Mucosa of stomach (tissue), 1 donor: ENCODE data around the gene MYOM1.
"Not testable (repeated sequence)": the region's sequence is repeated elsewhere in the genome, so short reads cannot be mapped to it uniquely, and the experiment has no call there.

Source experiments
- H3K27me3 ChIP-seq: one replicate; pipeline ENCODE4 v1.7.0; 2013; ENCODE audit warnings: mild to moderate bottlenecking, low read length; ENCODE audit not compliant: control insufficient read depth, insufficient read depth
- H3K36me3 ChIP-seq: one replicate; pipeline ENCODE4 v1.7.0; 2013; ENCODE audit warnings: low read length; ENCODE audit not compliant: control insufficient read depth, insufficient read depth
- H3K4me1 ChIP-seq: one replicate; pipeline ENCODE4 v1.7.0; 2013; ENCODE audit warnings: mild to moderate bottlenecking, low read length; ENCODE audit not compliant: control insufficient read depth, insufficient read depth
- H3K4me3 ChIP-seq: one replicate; pipeline ENCODE4 v1.7.0; 2013; ENCODE audit warnings: low read length
- H3K9ac ChIP-seq: one replicate; pipeline ENCODE4 v1.7.0; 2013; ENCODE audit warnings: mild to moderate bottlenecking, low read length, moderate library complexity
- H3K9me3 ChIP-seq: one replicate; pipeline ENCODE4 v1.7.0; 2013; ENCODE audit warnings: mild to moderate bottlenecking, low read length, moderate library complexity; ENCODE audit not compliant: control insufficient read depth
- donor health status: Pancreatic carcinoma.

The MYOM1 gene

GRCh38 chr18:3035635-3036034 lies 184.1 kb downstream of the MYOM1 start:
- peaks cover 8% of the 10 kb centered on the region for H3K4me1 ChIP-seq
- no peak overlapping the region for H3K9ac ChIP-seq
- H3K36me3 ChIP-seq = no peaks in the 10 kb centered on the region
- no peaks in the 10 kb centered on the region for H3K27me3 ChIP-seq
- no peaks in the 10 kb centered on the region for H3K9me3 ChIP-seq
- H3K4me3 ChIP-seq = no peak overlapping the region

- Histone ChIP-seq H3K4me3 (no peak overlapping the region), H3K9me3 (no peaks in the 10 kb centered on the region), H3K27me3 (no peaks in the 10 kb centered on the region), H3K4me1 (peaks cover 22% of the 10 kb centered on the region), H3K36me3 (no peaks in the 10 kb centered on the region), H3K9ac (no peak overlapping the region)
Observed at GRCh38 chr18:3032721-3033120, 187.0 kb downstream of the MYOM1 start.

- Histone ChIP-seq H3K9me3 (no peaks in the 10 kb centered on the region), H3K9ac (peak overlapping the region; percentile 36), H3K36me3 (no peaks in the 10 kb centered on the region), H3K27me3 (no peaks in the 10 kb centered on the region), H3K4me3 (no peak overlapping the region), H3K4me1 (peaks cover 22% of the 10 kb centered on the region)
Observed at GRCh38 chr18:3029215-3029952, 190.4 kb downstream of the MYOM1 start.

- not testable (repeated sequence) for H3K4me3 ChIP-seq, H3K9ac ChIP-seq, H3K36me3 ChIP-seq, H3K9me3 ChIP-seq, H3K27me3 ChIP-seq
- peaks cover 22% of the 10 kb centered on the region for H3K4me1 ChIP-seq
Observed at GRCh38 chr18:3028115-3028514, 191.7 kb downstream of the MYOM1 start.

- no peak overlapping the region for H3K9ac ChIP-seq
- no peaks in the 10 kb centered on the region for H3K36me3 ChIP-seq
- no peaks in the 10 kb centered on the region for H3K9me3 ChIP-seq
- H3K4me3 ChIP-seq = no peak overlapping the region
- H3K27me3 ChIP-seq = no peaks in the 10 kb centered on the region
- H3K4me1 ChIP-seq = peaks cover 22% of the 10 kb centered on the region
Observed at GRCh38 chr18:3027370-3027891, 192.3 kb downstream of the MYOM1 start.

- Histone ChIP-seq H3K9ac (no peak overlapping the region), H3K9me3 (no peaks in the 10 kb centered on the region), H3K4me3 (no peak overlapping the region), H3K27me3 (no peaks in the 10 kb centered on the region), H3K36me3 (no peaks in the 10 kb centered on the region), H3K4me1 (peaks cover 22% of the 10 kb centered on the region)
Observed at GRCh38 chr18:3025544-3025943, 194.2 kb downstream of the MYOM1 start.

GRCh38 chr18:3023603-3024002 lies 196.2 kb downstream of the MYOM1 start:
- H3K4me3 ChIP-seq, H3K27me3 ChIP-seq, H3K9me3 ChIP-seq, H3K9ac ChIP-seq, H3K4me1 ChIP-seq, H3K36me3 ChIP-seq: not testable (repeated sequence)
